NB4 (cell line): ENCODE data around the gene NUMB.

Source experiments
- POLR2A ChIP-seq: IDR thresholded peaks from 2 replicates; pipeline ENCODE4 v1.6.1; 2011; ENCODE audit warnings: mild to moderate bottlenecking; ENCODE audit not compliant: insufficient read length; ENCODE audit errors: extremely low read depth
- TF ChIP-seq, protein P1 (sequence below): IDR thresholded peaks from one replicate; pipeline ENCODE4 v1.5.1; 2012; ENCODE audit warnings: low read depth, low read length

DNA sequence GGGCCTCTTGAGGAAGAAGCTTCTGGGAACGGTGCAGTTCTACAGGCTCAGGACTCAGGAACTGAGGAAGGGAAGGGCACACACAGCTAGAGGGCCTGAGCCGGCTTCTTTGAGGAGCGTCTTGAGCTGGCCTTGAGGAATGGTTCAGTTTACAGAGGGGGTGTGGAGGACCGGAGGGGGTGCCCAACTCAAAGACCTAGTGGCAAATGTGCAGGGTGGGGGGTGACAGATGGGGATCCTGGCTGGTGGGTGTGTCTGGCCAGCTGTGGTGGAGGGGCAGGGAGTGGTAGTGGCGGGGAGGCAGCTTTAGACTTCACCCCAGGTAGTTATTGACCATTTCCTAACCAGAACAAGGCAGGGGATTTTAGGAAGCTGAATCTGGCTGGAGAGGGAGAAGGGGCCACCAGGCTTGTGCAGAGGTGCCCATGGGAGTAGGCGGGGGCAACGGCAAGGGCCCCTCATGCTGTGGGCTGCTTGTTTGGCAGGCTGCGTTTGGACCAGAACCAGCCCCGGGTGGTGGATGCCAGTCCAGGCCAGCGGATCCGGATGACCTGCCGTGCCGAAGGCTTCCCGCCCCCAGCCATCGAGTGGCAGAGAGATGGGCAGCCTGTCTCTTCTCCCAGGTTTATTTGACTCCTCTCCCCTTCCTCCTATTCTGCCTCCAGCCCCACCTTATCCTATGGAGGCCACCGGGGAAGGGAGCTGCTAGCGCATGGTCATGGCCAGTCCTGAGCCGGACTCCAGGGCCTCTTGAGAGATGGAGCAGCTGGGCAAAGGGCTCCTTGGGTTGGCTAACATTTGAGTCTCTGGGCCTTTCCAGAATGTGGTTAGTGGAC is 193.2 kb downstream of the NUMB start:
- TF ChIP-seq, protein P1, sequence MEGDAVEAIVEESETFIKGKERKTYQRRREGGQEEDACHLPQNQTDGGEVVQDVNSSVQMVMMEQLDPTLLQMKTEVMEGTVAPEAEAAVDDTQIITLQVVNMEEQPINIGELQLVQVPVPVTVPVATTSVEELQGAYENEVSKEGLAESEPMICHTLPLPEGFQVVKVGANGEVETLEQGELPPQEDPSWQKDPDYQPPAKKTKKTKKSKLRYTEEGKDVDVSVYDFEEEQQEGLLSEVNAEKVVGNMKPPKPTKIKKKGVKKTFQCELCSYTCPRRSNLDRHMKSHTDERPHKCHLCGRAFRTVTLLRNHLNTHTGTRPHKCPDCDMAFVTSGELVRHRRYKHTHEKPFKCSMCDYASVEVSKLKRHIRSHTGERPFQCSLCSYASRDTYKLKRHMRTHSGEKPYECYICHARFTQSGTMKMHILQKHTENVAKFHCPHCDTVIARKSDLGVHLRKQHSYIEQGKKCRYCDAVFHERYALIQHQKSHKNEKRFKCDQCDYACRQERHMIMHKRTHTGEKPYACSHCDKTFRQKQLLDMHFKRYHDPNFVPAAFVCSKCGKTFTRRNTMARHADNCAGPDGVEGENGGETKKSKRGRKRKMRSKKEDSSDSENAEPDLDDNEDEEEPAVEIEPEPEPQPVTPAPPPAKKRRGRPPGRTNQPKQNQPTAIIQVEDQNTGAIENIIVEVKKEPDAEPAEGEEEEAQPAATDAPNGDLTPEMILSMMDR = no peak
- TF ChIP-seq POLR2A = no peak
